IMR-90 (cell line): Measurements from ENCODE around the gene VDAC1. TPM values are rescaled to one million over a fixed set of nuclear protein-coding genes. Genes with fewer than 3 reads are reported as not detected.

ENCODE experiments used
- ATAC-seq: fragments of 200-7000 bp; cut with Tn5 transposase; 2 replicates; pipeline ENCODE4 v1.9.1; 2020; ENCODE audit warnings: low read depth, mild to moderate bottlenecking, moderate library complexity
- BruUV-seq: library from RNA; stranded (reverse); fragments of 400-500 nt; replicated peaks from 2 replicates; lab custom pipeline; 2021; lab: Mats Ljungman, UMichigan
- CTCF ChIA-PET: fragments of 300-600 bp; formaldehyde crosslinking; extraction: SDS; loops from one replicate; lab custom pipeline; 2021; ENCODE audit warnings: antibody characterized with exemption; lab: Yijun Ruan, JAX
- POLR2A ChIA-PET: fragments of 300-600 bp; sonication (Branson Sonifier 250); formaldehyde crosslinking; loops from one replicate; lab custom pipeline; 2022; ENCODE audit warnings: antibody characterized with exemption; ENCODE audit not compliant: unreplicated experiment; lab: Charles Lee
- DNase-seq: peaks from one replicate; pipeline ENCODE4 v3.0.0; 2013
- H2AFZ ChIP-seq: replicated peaks from 2 replicates; pipeline ENCODE3; 2013; ENCODE audit warnings: low read length, mild to moderate bottlenecking; ENCODE audit not compliant: poor library complexity
- H2AK5ac ChIP-seq: 2 replicates; pipeline ENCODE4 v1.6.1; 2013; ENCODE audit warnings: low read depth, low read length, inconsistent platforms
- H2AK9ac ChIP-seq: replicated peaks from 2 replicates; pipeline ENCODE3; 2013; ENCODE audit warnings: mild to moderate bottlenecking, low read depth, low read length, moderate library complexity; ENCODE audit not compliant: poor library complexity
- H2BK120ac ChIP-seq: 2 replicates; pipeline ENCODE4 v1.6.1; 2013; ENCODE audit warnings: low read depth, low read length, inconsistent platforms
- H2BK15ac ChIP-seq: 3 replicates; pipeline ENCODE4 v1.6.1; 2013; ENCODE audit warnings: low read depth, low read length, inconsistent platforms
- H2BK20ac ChIP-seq: 2 replicates; pipeline ENCODE4 v1.6.1; 2013; ENCODE audit warnings: low read depth, mild to moderate bottlenecking, inconsistent platforms, low read length, moderate library complexity
- H2BK5ac ChIP-seq: 2 replicates; pipeline ENCODE4 v1.6.1; 2013; ENCODE audit warnings: mild to moderate bottlenecking, low read depth, low read length, inconsistent platforms; ENCODE audit not compliant: poor library complexity, severe bottlenecking
- H3K14ac ChIP-seq: replicated peaks from 2 replicates; pipeline ENCODE4 v1.6.1; 2013; ENCODE audit warnings: low read depth, low read length, inconsistent platforms
- H3K18ac ChIP-seq: 2 replicates; pipeline ENCODE4 v1.6.1; 2013; ENCODE audit warnings: low read depth, low read length, control low read depth
- H3K23ac ChIP-seq: 2 replicates; pipeline ENCODE4 v1.6.1; 2013; ENCODE audit warnings: low read depth, low read length, inconsistent platforms
- H3K27ac ChIP-seq: 2 replicates; pipeline ENCODE4 v1.5.1; 2013; ENCODE audit warnings: mild to moderate bottlenecking, control low read depth, low read length; ENCODE audit not compliant: insufficient read depth
- H3K27me3 ChIP-seq: 2 replicates; pipeline ENCODE4 v1.6.1; 2013; ENCODE audit warnings: low read length; ENCODE audit not compliant: control insufficient read depth, insufficient read depth
- H3K36me3 ChIP-seq: 2 replicates; pipeline ENCODE4 v1.6.1; 2013; ENCODE audit warnings: low read length, mixed read lengths; ENCODE audit not compliant: control insufficient read depth, insufficient read depth
- H3K4ac ChIP-seq: 2 replicates; pipeline ENCODE4 v1.6.1; 2013; ENCODE audit warnings: low read depth, low read length, inconsistent platforms
- H3K4me1 ChIP-seq: 2 replicates; pipeline ENCODE4 v1.6.1; 2013; ENCODE audit warnings: low read length, mixed read lengths; ENCODE audit not compliant: control insufficient read depth, insufficient read depth
- H3K4me2 ChIP-seq: 2 replicates; pipeline ENCODE4 v1.6.1; 2013; ENCODE audit warnings: low read depth, mild to moderate bottlenecking, control low read depth, low read length, moderate library complexity
- H3K4me3 ChIP-seq: 2 replicates; pipeline ENCODE4 v1.5.1; 2013; ENCODE audit warnings: low read depth, mild to moderate bottlenecking, control low read depth, low read length, moderate library complexity; ENCODE audit not compliant: insufficient read depth
- H3K56ac ChIP-seq: 2 replicates; pipeline ENCODE4 v1.6.1; 2013; ENCODE audit warnings: low read length, inconsistent platforms; ENCODE audit not compliant: insufficient read depth; ENCODE audit errors: extremely low read depth
- H3K79me1 ChIP-seq, 2 experiments: 2 replicates each; pipeline ENCODE4 v1.6.1; 2013; ENCODE audit warnings: low read length in 2 of 2, inconsistent platforms in 1 of 2, low read depth in 1 of 2
- H3K9ac ChIP-seq: 2 replicates; pipeline ENCODE4 v1.6.1; 2013; ENCODE audit warnings: low read depth, low read length, control low read depth
- H3K9me1 ChIP-seq: 2 replicates; pipeline ENCODE4 v1.6.1; 2013; ENCODE audit warnings: low read length, inconsistent platforms; ENCODE audit not compliant: insufficient read depth
- H3K9me3 ChIP-seq: 2 replicates; pipeline ENCODE4 v1.6.1; 2013; ENCODE audit warnings: low read length; ENCODE audit not compliant: control insufficient read depth, insufficient read depth
- H4K20me1 ChIP-seq: 2 replicates; pipeline ENCODE4 v1.6.1; 2013; ENCODE audit warnings: low read length, inconsistent platforms; ENCODE audit not compliant: insufficient read depth
- H4K5ac ChIP-seq: 2 replicates; pipeline ENCODE4 v1.6.1; 2013; ENCODE audit warnings: mild to moderate bottlenecking, low read depth, low read length, control low read depth
- H4K8ac ChIP-seq, 2 experiments: 2 replicates each; pipeline ENCODE4 v1.6.1; 2013; ENCODE audit warnings: low read depth in 2 of 2, low read length in 2 of 2, control low read depth in 1 of 2, inconsistent platforms in 1 of 2
- H4K91ac ChIP-seq: 2 replicates; pipeline ENCODE4 v1.6.1; 2013; ENCODE audit warnings: low read depth, low read length, inconsistent platforms; ENCODE audit not compliant: insufficient read depth
- BHLHE40 ChIP-seq: fragments of 150-350 bp; IDR thresholded peaks from 2 replicates; pipeline ENCODE4 v1.6.1; 2016; ENCODE audit warnings: mild to moderate bottlenecking, low read depth, low read length
- CEBPB ChIP-seq: IDR thresholded peaks from 2 replicates; pipeline ENCODE4 v1.6.1; 2012; ENCODE audit warnings: low read depth, low read length, improper control_type of control experiment
- CHD1 ChIP-seq: IDR thresholded peaks from 2 replicates; pipeline ENCODE4 v1.6.1; 2012; ENCODE audit warnings: low read depth, low read length, improper control_type of control experiment
- CTCF ChIP-seq: conservative IDR thresholded peaks from 2 replicates; pipeline ENCODE4 v1.5.1; 2012; ENCODE audit warnings: mild to moderate bottlenecking, low read depth, low read length, improper control_type of control experiment
- ELK1 ChIP-seq: fragments of 150-350 bp; IDR thresholded peaks from 2 replicates; pipeline ENCODE4 v1.6.1; 2016; ENCODE audit warnings: low read depth, mild to moderate bottlenecking, low read length, moderate library complexity, borderline replicate concordance
- FOS ChIP-seq: fragments of 150-350 bp; IDR thresholded peaks from 2 replicates; pipeline ENCODE4 v1.6.1; 2016; ENCODE audit warnings: low read depth, low read length
- MAFK ChIP-seq: IDR thresholded peaks from 2 replicates; pipeline ENCODE4 v1.6.1; 2012; ENCODE audit warnings: low read depth, low read length, improper control_type of control experiment
- MAZ ChIP-seq: IDR thresholded peaks from 2 replicates; pipeline ENCODE4 v1.6.1; 2012; ENCODE audit warnings: low read depth, mild to moderate bottlenecking, low read length, improper control_type of control experiment, moderate library complexity, borderline replicate concordance
- MXI1 ChIP-seq: IDR thresholded peaks from 2 replicates; pipeline ENCODE4 v1.6.1; 2012; ENCODE audit warnings: low read depth, mild to moderate bottlenecking, low read length, moderate library complexity, borderline replicate concordance
- NFE2L2 ChIP-seq: fragments of 150-350 bp; IDR thresholded peaks from 2 replicates; pipeline ENCODE4 v1.6.1; 2016; ENCODE audit warnings: low read depth, mild to moderate bottlenecking, low read length
- POLR2A ChIP-seq: IDR thresholded peaks from 2 replicates; pipeline ENCODE4 v1.6.1; 2012; ENCODE audit warnings: mild to moderate bottlenecking, low read depth, low read length
- RAD21 ChIP-seq: IDR thresholded peaks from 2 replicates; pipeline ENCODE4 v1.6.1; 2012; ENCODE audit warnings: low read length, improper control_type of control experiment
- RCOR1 ChIP-seq: IDR thresholded peaks from 2 replicates; pipeline ENCODE4 v1.6.1; 2012; ENCODE audit warnings: mild to moderate bottlenecking, low read length, improper control_type of control experiment; ENCODE audit not compliant: insufficient replicate concordance
- RFX5 ChIP-seq: IDR thresholded peaks from 2 replicates; pipeline ENCODE4 v1.8.0; 2012; ENCODE audit warnings: low read depth, mild to moderate bottlenecking, low read length, moderate library complexity
- SMC3 ChIP-seq: fragments of 150-350 bp; IDR thresholded peaks from 2 replicates; pipeline ENCODE4 v1.6.1; 2016; ENCODE audit warnings: low read depth, mild to moderate bottlenecking, antibody characterized with exemption, low read length, moderate library complexity
- USF2 ChIP-seq: fragments of 150-350 bp; IDR thresholded peaks from 2 replicates; pipeline ENCODE4 v1.6.1; 2017; ENCODE audit warnings: mild to moderate bottlenecking, antibody characterized with exemption, low read length, low read depth
- WGBS, 2 experiments: methylation state at CpG; one replicate each; pipeline versions ENCODE4 v1.1.5 to v1.1.7; 2013; ENCODE audit warnings: missing lambda C conversion rate in 2 of 2; ENCODE audit not compliant: insufficient read length in 1 of 2; ENCODE audit errors: extremely low coverage in 2 of 2; 5-methylcytosine and 5-hydroxymethylcytosine counted together
- dilution Hi-C: fragments of 300-500 bp; cut with HindIII; formaldehyde crosslinking; loops from one replicate; pipeline ENCODE4 v1.14.3; 2018; ENCODE audit warnings: low sequenced_read_pairs; ENCODE audit not compliant: unreplicated experiment
- in situ Hi-C: fragments of 300-500 bp; cut with MboI; formaldehyde crosslinking; loops from 3 replicates; pipeline ENCODE4 v1.14.3; 2019; ENCODE audit warnings: low sequenced_read_pairs, inconsistent platforms, mixed read lengths
- intact Hi-C: fragments of 100-400 bp; cut with micrococcal nuclease; formaldehyde crosslinking; loops from 2 replicates; pipeline ENCODE4 v1.10.0; 2022
- polyA plus RNA-seq, 3 experiments: library from polyadenylated mRNA; depleted of rRNA; stranded (reverse); fragments of >200 nt; gene quantifications; 2 replicates each; pipeline ENCODE4 v1.2.3, GENCODE V29; 2012; ENCODE audit warnings: low replicate concordance in 1 of 3
- total RNA-seq: library from RNA; depleted of rRNA; stranded (reverse); fragments of >200 nt; gene quantifications from 2 replicates; pipeline ENCODE4 v1.2.3, GENCODE V29; 2012

Gene VDAC1
- total and polyA plus RNA-seq, 2 of the 4 experiments (the other 2 are of a cell fraction) = 289 to 365 TPM

GRCh38 chr5:133945568-133945967 is 59.2 kb downstream of the VDAC1 start:
- ATAC-seq (no peak), DNase-seq (peak; percentile 10)
- BruUV-seq = no TSS peak
- Histone ChIP-seq H3K14ac (0 out of 2 replicates have a peak overlapping the region, but pooled peaks have one; percentile 59), H4K20me1 (no peaks in the 10 kb centered on the region), H3K36me3 (no peaks in the 10 kb centered on the region), H3K9me1 (no peaks in the 10 kb centered on the region; the same call in 1 of the 2 replicates), H3K9ac (no peak overlapping the region), H3K79me1 (no peaks in the 10 kb centered on the region), H2AK9ac (peak overlapping the region; percentile 5), H3K56ac (no peak overlapping the region), H3K18ac (no peak overlapping the region), H3K27ac (no peak overlapping the region), H2BK5ac (no peak overlapping the region), H3K4me1 (0 out of 2 replicates have a peak, but pooled peaks cover 2% of the 10 kb centered on the region), H2BK20ac (no peak overlapping the region), H4K91ac (no peak overlapping the region), H3K27me3 (peaks cover 12% of the 10 kb centered on the region), H2AFZ (no peak overlapping the region), H2AK5ac (no peak overlapping the region), H3K23ac (no peak overlapping the region), H2BK15ac (no peak overlapping the region), H3K4ac (no peak overlapping the region), H4K8ac (no peak overlapping the region), H2BK120ac (no peak overlapping the region), H3K9me3 (no peaks in the 10 kb centered on the region), H3K4me2 (no peak overlapping the region), H4K5ac (no peak overlapping the region), H3K4me3 (no peak overlapping the region)
- in situ Hi-C loops (loop anchor here (10.0 kb wide), 2 partner anchors 521 to 831 kb away; no protein-coding TSS in a partner anchor), intact Hi-C loops (loop anchor here (10.0 kb wide), 1 partner anchor 191 kb away; no protein-coding TSS in a partner anchor), dilution Hi-C loops (no loop called here)
- CTCF ChIA-PET = interaction anchor here (1.3 kb wide), 1 partner anchor 522 kb away, joined by 3 read pairs; no protein-coding TSS in a partner anchor
- WGBS, 2 experiments = no CpG with 5 or more reads among the region's 3 CpGs
- POLR2A ChIA-PET = no interaction called here
- TF ChIP-seq NFE2L2 (no peak), RAD21 (no peak), MAFK (no peak), CHD1 (no peak), BHLHE40 (no peak), MXI1 (no peak), POLR2A (no peak), ELK1 (no peak), RCOR1 (no peak), CTCF (no peak), RFX5 (no peak), CEBPB (no peak), MAZ (no peak), USF2 (no peak), SMC3 (no peak), FOS (no peak)
